Neuronal stem cell (in vitro differentiated cells): Measurements from ENCODE around the gene C1RL.

Experiments
- DNase-seq: peaks from one replicate; pipeline ENCODE4 v3.0.0-alpha.2; 2013; ENCODE audit warnings: low spot score
- H2AFZ ChIP-seq: one replicate; pipeline ENCODE4 v1.6.1; 2013; ENCODE audit warnings: mild to moderate bottlenecking, low read length, inconsistent platforms
- H2AK5ac ChIP-seq: 2 replicates; pipeline ENCODE4 v1.6.1; 2013; ENCODE audit warnings: low read depth, mild to moderate bottlenecking, inconsistent platforms, low read length, moderate library complexity, mixed read lengths
- H2BK120ac ChIP-seq: 2 replicates; pipeline ENCODE4 v1.6.1; 2013; ENCODE audit warnings: low read depth, mild to moderate bottlenecking, inconsistent platforms, low read length, moderate library complexity, mixed read lengths
- H2BK12ac ChIP-seq: one replicate; pipeline ENCODE4 v1.6.1; 2013; ENCODE audit warnings: low read length, inconsistent platforms
- H2BK15ac ChIP-seq: 2 replicates; pipeline ENCODE4 v1.6.1; 2013; ENCODE audit warnings: mild to moderate bottlenecking, low read length, inconsistent platforms, mixed read lengths
- H2BK5ac ChIP-seq: one replicate; pipeline ENCODE4 v1.6.1; 2013; ENCODE audit warnings: inconsistent platforms, mild to moderate bottlenecking, low read length, moderate library complexity
- H3K14ac ChIP-seq: one replicate; pipeline ENCODE4 v1.6.1; 2013; ENCODE audit warnings: low read length, inconsistent platforms
- H3K18ac ChIP-seq: 2 replicates; pipeline ENCODE4 v1.6.1; 2013; ENCODE audit warnings: low read length, inconsistent platforms
- H3K23ac ChIP-seq: 2 replicates; pipeline ENCODE4 v1.6.1; 2013; ENCODE audit warnings: low read depth, mild to moderate bottlenecking, mixed read lengths, low read length, inconsistent platforms; ENCODE audit not compliant: poor library complexity
- H3K27ac ChIP-seq: replicated peaks from 3 replicates; pipeline ENCODE4 v1.5.1; 2013; ENCODE audit warnings: low read length, inconsistent platforms
- H3K27me3 ChIP-seq, 3 experiments: 2 replicates each; pipeline ENCODE4 v1.6.1; 2013; ENCODE audit warnings: low read length in 3 of 3, mild to moderate bottlenecking in 2 of 3, inconsistent platforms in 1 of 3, low read depth in 1 of 3, mixed read lengths in 1 of 3, moderate library complexity in 1 of 3; ENCODE audit not compliant: control insufficient read depth in 3 of 3, insufficient read depth in 3 of 3
- H3K36me3 ChIP-seq, 2 donors: replicated peaks in 1 of 2; 2 replicates each; pipeline ENCODE4 v1.6.1; 2013; ENCODE audit warnings: low read length in 2 of 2; ENCODE audit not compliant: control insufficient read depth in 2 of 2, insufficient read depth in 2 of 2
- H3K4ac ChIP-seq: 2 replicates; pipeline ENCODE4 v1.6.1; 2013; ENCODE audit warnings: inconsistent platforms, mild to moderate bottlenecking, low read length, moderate library complexity
- H3K4me1 ChIP-seq, 2 donors: 1 replicate in 1 of 2; 2 replicates in 1 of 2; pipeline ENCODE4 v1.6.1; 2013; ENCODE audit warnings: low read length in 2 of 2, low read depth in 1 of 2; ENCODE audit not compliant: control insufficient read depth in 2 of 2, insufficient read depth in 1 of 2
- H3K4me2 ChIP-seq: one replicate; pipeline ENCODE4 v1.6.1; 2013; ENCODE audit warnings: mild to moderate bottlenecking, low read length, inconsistent platforms; ENCODE audit not compliant: insufficient read depth, poor library complexity, severe bottlenecking
- H3K4me3 ChIP-seq, 2 donors: 2 replicates each; pipeline ENCODE4 v1.5.1; 2013; ENCODE audit warnings: low read length in 2 of 2, mild to moderate bottlenecking in 2 of 2, inconsistent platforms in 1 of 2, moderate library complexity in 1 of 2
- H3K79me1 ChIP-seq: one replicate; pipeline ENCODE4 v1.6.1; 2013; ENCODE audit warnings: low read depth, mild to moderate bottlenecking, inconsistent platforms, low read length, moderate library complexity
- H3K9ac ChIP-seq: one replicate; pipeline ENCODE4 v1.6.1; 2013; ENCODE audit warnings: mild to moderate bottlenecking, low read depth, low read length, inconsistent platforms; ENCODE audit not compliant: poor library complexity
- H3K9me3 ChIP-seq, 2 donors: replicated peaks in 1 of 2; 2 replicates each; pipeline versions ENCODE3 to v1.6.1; 2013; ENCODE audit warnings: low read length in 2 of 2, mild to moderate bottlenecking in 2 of 2, inconsistent platforms in 1 of 2, low read depth in 1 of 2, mixed read lengths in 1 of 2, moderate library complexity in 1 of 2; ENCODE audit not compliant: control insufficient read depth in 2 of 2, insufficient read depth in 1 of 2
- H4K8ac ChIP-seq: one replicate; pipeline ENCODE4 v1.6.1; 2013; ENCODE audit warnings: low read depth, mild to moderate bottlenecking, inconsistent platforms, low read length, moderate library complexity
- H4K91ac ChIP-seq: one replicate; pipeline ENCODE4 v1.6.1; 2013; ENCODE audit warnings: low read length, low read depth, mild to moderate bottlenecking, inconsistent platforms; ENCODE audit not compliant: poor library complexity
- WGBS, 2 donors: extraction: QIAGEN DNeasy Blood & Tissue Kit; methylation state at CpG; one replicate each; pipeline ENCODE4 v1.1.7; 2013; ENCODE audit warnings: missing lambda C conversion rate in 2 of 2, mixed read lengths in 1 of 2; ENCODE audit not compliant: insufficient read length in 2 of 2, insufficient replicate concordance in 1 of 2; ENCODE audit errors: extremely low coverage in 2 of 2; 5-methylcytosine and 5-hydroxymethylcytosine counted together

The C1RL gene

DNA sequence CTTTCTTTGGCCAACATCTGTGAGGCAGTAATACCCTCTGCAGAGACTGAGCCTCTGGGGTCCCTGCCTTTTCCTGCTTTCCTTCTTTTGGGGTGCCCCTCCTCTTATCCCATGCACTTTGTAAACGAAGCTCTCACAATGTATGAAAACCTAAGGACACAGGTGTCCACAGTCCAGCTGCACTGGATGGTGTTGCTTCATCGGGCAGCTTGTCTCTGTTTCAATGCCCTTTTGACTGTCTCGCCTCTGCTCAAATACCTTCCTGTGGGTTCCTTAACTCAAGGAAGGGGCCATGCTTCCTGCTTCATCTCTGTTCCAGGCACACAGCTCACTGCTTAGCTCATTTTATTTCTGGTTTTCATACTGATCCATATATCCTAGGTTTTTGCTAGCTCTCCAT lies 6.4 kb downstream of the C1RL start:
- H3K23ac ChIP-seq = no peak overlapping the region
- no peak overlapping the region for H2BK12ac ChIP-seq
- no peak overlapping the region for H3K14ac ChIP-seq
- H2BK120ac ChIP-seq = no peak overlapping the region
- WGBS, 2 donors = no CpG with 5 or more reads among the region's 3 CpGs
- DNase-seq = no peak
- no peak overlapping the region for H3K27ac ChIP-seq
- H3K9ac ChIP-seq = no peak overlapping the region
- peaks cover 2 to 16% of the 10 kb centered on the region in 2 donors for H3K9me3 ChIP-seq
- H2BK15ac ChIP-seq = no peak overlapping the region
- H3K79me1 ChIP-seq = no peaks in the 10 kb centered on the region
- H3K4ac ChIP-seq = no peak overlapping the region
- H3K18ac ChIP-seq = no peak overlapping the region
- H3K4me3 ChIP-seq = no peak overlapping the region
- H3K36me3 ChIP-seq = peaks cover 7 to 53% of the 10 kb centered on the region in 2 donors
- no peaks in the 10 kb centered on the region for H3K27me3 ChIP-seq
- no peak overlapping the region for H4K91ac ChIP-seq
- no peak overlapping the region for H2AFZ ChIP-seq
- H2AK5ac ChIP-seq = no peak overlapping the region
- no peak overlapping the region for H4K8ac ChIP-seq
- no peaks in the 10 kb centered on the region for H3K4me1 ChIP-seq
- no peak overlapping the region for H2BK5ac ChIP-seq
- no peak overlapping the region for H3K4me2 ChIP-seq

GRCh38 chr12:7101694-7102131 lies 7.3 kb downstream of the C1RL start:
- H2BK120ac ChIP-seq = no peak overlapping the region
- H3K9ac ChIP-seq = no peak overlapping the region
- H3K27ac ChIP-seq = no peak overlapping the region
- peaks cover 7 to 53% of the 10 kb centered on the region in 2 donors for H3K36me3 ChIP-seq
- no peaks in the 10 kb centered on the region for H3K27me3 ChIP-seq
- no peak overlapping the region for H3K4me3 ChIP-seq
- no peak overlapping the region for H2BK12ac ChIP-seq
- no peak overlapping the region for H2AFZ ChIP-seq
- no peak overlapping the region for H2BK15ac ChIP-seq
- no peak overlapping the region for H3K4me2 ChIP-seq
- H3K23ac ChIP-seq = no peak overlapping the region
- H2BK5ac ChIP-seq = no peak overlapping the region
- H4K91ac ChIP-seq = no peak overlapping the region
- no CpG with 5 or more reads among the region's 10 CpGs for WGBS, 2 donors
- peaks cover 2 to 11% of the 10 kb centered on the region in 2 donors for H3K9me3 ChIP-seq
- H2AK5ac ChIP-seq = no peak overlapping the region
- no peak overlapping the region for H3K18ac ChIP-seq
- no peak overlapping the region for H4K8ac ChIP-seq
- H3K4me1 ChIP-seq = no peaks in the 10 kb centered on the region
- H3K4ac ChIP-seq = no peak overlapping the region
- no peak overlapping the region for H3K14ac ChIP-seq
- H3K79me1 ChIP-seq = no peaks in the 10 kb centered on the region
- no peak for DNase-seq

DNA sequence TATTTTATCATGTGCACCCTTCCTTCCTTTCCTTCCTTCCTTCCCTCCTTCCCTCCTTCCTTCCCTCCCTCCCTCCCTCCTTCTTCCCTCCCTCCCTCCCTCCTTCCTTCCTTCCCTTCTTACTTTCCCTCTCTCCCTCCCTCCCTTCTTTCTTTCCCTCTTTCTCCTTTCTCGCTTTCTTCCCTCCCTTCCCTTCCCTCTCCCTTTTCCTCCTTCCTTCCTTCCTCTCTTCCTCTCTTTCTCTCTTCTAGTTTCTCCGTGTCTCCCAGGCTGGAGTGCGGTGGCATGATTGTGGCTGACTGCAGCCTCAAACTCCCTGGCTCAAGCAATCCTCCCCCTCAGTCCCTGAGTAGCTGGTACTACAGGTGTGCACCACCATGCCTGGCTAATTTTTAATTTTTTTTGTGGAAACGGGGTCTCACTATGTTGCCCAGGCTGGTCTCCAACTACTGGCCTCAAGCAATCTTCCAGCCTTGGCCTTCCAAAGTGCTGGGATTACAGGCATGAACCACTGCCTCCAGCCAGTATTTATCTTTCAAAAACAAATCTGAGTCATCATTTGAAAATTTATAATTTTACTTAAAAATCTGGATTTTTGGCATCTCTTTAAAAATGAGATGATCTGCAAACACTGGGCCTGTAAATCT lies 7.8 kb downstream of the C1RL start:
- H3K4me3 ChIP-seq = no peak overlapping the region
- H2BK5ac ChIP-seq = no peak overlapping the region
- no peak overlapping the region for H4K91ac ChIP-seq
- H3K27ac ChIP-seq = no peak overlapping the region
- no peak overlapping the region for H3K4ac ChIP-seq
- peaks cover 7 to 50% of the 10 kb centered on the region in 2 donors for H3K36me3 ChIP-seq
- no peak for DNase-seq
- H2AK5ac ChIP-seq = no peak overlapping the region
- H3K14ac ChIP-seq = no peak overlapping the region
- no peak overlapping the region for H4K8ac ChIP-seq
- no peak overlapping the region for H3K18ac ChIP-seq
- H3K9ac ChIP-seq = no peak overlapping the region
- H3K79me1 ChIP-seq = peaks cover 1% of the 10 kb centered on the region
- H3K9me3 ChIP-seq = peaks cover 0 to 6% of the 10 kb centered on the region in 2 donors
- no peak overlapping the region for H2AFZ ChIP-seq
- no peaks in the 10 kb centered on the region for H3K4me1 ChIP-seq
- no peak overlapping the region for H3K4me2 ChIP-seq
- H2BK15ac ChIP-seq = no peak overlapping the region
- no peak overlapping the region for H2BK120ac ChIP-seq
- no peak overlapping the region for H3K23ac ChIP-seq
- H3K27me3 ChIP-seq = no peaks in the 10 kb centered on the region
- WGBS, 2 donors = no CpG with 5 or more reads among the region's 4 CpGs
- no peak overlapping the region for H2BK12ac ChIP-seq

- Histone ChIP-seq H3K36me3 (peaks cover 7 to 49% of the 10 kb centered on the region in 2 donors), H3K4ac (no peak overlapping the region), H4K91ac (no peak overlapping the region), H3K14ac (no peak overlapping the region), H2BK120ac (no peak overlapping the region), H3K27ac (no peak overlapping the region), H3K4me2 (no peak overlapping the region), H2BK12ac (no peak overlapping the region), H3K18ac (no peak overlapping the region), H3K9ac (no peak overlapping the region), H3K4me1 (no peaks in the 10 kb centered on the region), H3K9me3 (no peaks in the 10 kb centered on the region), H4K8ac (no peak overlapping the region), H3K23ac (no peak overlapping the region), H2BK5ac (no peak overlapping the region), H2BK15ac (no peak overlapping the region), H2AFZ (no peak overlapping the region), H3K79me1 (peaks cover 1% of the 10 kb centered on the region), H2AK5ac (no peak overlapping the region), H3K4me3 (no peak overlapping the region), H3K27me3 (no peaks in the 10 kb centered on the region)
- no peak for DNase-seq
- WGBS, 2 donors = no CpG with 5 or more reads among the region's 4 CpGs
Measured at GRCh38 chr12:7100239-7100638, 8.8 kb downstream of the C1RL start.
